CD4-positive, alpha-beta memory T cell (primary cell): Measurements from ENCODE around the gene PCDHGB6. TPM values are rescaled to one million over a fixed set of nuclear protein-coding genes. Genes with fewer than 3 reads are reported as not detected.

Experiments used
- CTCF ChIA-PET: fragments of 350-600 bp; sonication (Branson Sonifier 250); formaldehyde crosslinking; loops from one replicate; lab custom pipeline; 2021; ENCODE audit warnings: inconsistent platforms; ENCODE audit not compliant: partially characterized antibody; lab: Charles Lee
- POLR2A ChIA-PET: fragments of 350-600 bp; sonication (Branson Sonifier 250); formaldehyde crosslinking; loops from one replicate; lab custom pipeline; 2021; ENCODE audit not compliant: partially characterized antibody; lab: Charles Lee
- DNase-seq, 5 donors: peaks; one replicate each; pipeline versions ENCODE4 v3.0.0 to v3.0.0-alpha.2; 2020 to 2022; ENCODE audit warnings: mixed read lengths in 1 of 5
- H3K27ac ChIP-seq: one replicate; pipeline ENCODE4 v1.7.0; 2013; ENCODE audit warnings: low read depth, low read length
- H3K27me3 ChIP-seq: 2 replicates; pipeline ENCODE4 v1.7.0; 2013; ENCODE audit warnings: mild to moderate bottlenecking, low read length, moderate library complexity; ENCODE audit not compliant: insufficient read depth
- H3K36me3 ChIP-seq: 2 replicates; pipeline ENCODE4 v1.7.0; 2013; ENCODE audit warnings: mild to moderate bottlenecking, low read length, moderate library complexity; ENCODE audit not compliant: insufficient read depth
- H3K4me1 ChIP-seq: 2 replicates; pipeline ENCODE4 v1.7.0; 2013; ENCODE audit warnings: mild to moderate bottlenecking, low read length, moderate library complexity; ENCODE audit not compliant: insufficient read depth
- H3K4me3 ChIP-seq, 2 donors: one replicate each; pipeline ENCODE4 v1.7.0; 2013; ENCODE audit warnings: low read length in 2 of 2, mild to moderate bottlenecking in 1 of 2
- H3K9me3 ChIP-seq, 2 donors: one replicate each; pipeline ENCODE4 v1.7.0; 2013; ENCODE audit warnings: low read length in 2 of 2, control low read depth in 1 of 2; ENCODE audit not compliant: control insufficient read depth in 1 of 2
- H3K27ac Mint-ChIP-seq, 7 donors: one replicate each; pipeline ENCODE4 v1.8.0; 2020 to 2021; ENCODE audit warnings: mixed read lengths in 7 of 7, mild to moderate bottlenecking in 6 of 7, inconsistent platforms in 3 of 7, moderate library complexity in 3 of 7
- H3K27me3 Mint-ChIP-seq, 2 donors: one replicate each; pipeline ENCODE4 v1.8.0; 2020 to 2021; ENCODE audit warnings: mixed read lengths in 2 of 2
- H3K36me3 Mint-ChIP-seq, 2 donors: one replicate each; pipeline ENCODE4 v1.8.0; 2020 to 2021; ENCODE audit warnings: mixed read lengths in 2 of 2, inconsistent platforms in 1 of 2, mild to moderate bottlenecking in 1 of 2
- H3K4me1 Mint-ChIP-seq, 4 donors: one replicate each; pipeline ENCODE4 v1.8.0; 2020 to 2021; ENCODE audit warnings: mixed read lengths in 4 of 4, mild to moderate bottlenecking in 1 of 4
- H3K4me3 Mint-ChIP-seq, 8 donors: one replicate each; pipeline ENCODE4 v1.8.0; 2020 to 2021; ENCODE audit warnings: mixed read lengths in 8 of 8, mild to moderate bottlenecking in 7 of 8, moderate library complexity in 6 of 8, inconsistent platforms in 3 of 8
- H3K9me3 Mint-ChIP-seq, 8 donors: one replicate each; pipeline ENCODE4 v1.8.0; 2020 to 2021; ENCODE audit warnings: mixed read lengths in 8 of 8, mild to moderate bottlenecking in 5 of 8, inconsistent platforms in 3 of 8, moderate library complexity in 1 of 8
- intact Hi-C: fragments of 100-400 bp; cut with micrococcal nuclease; formaldehyde crosslinking; loops from one replicate; pipeline ENCODE4 v1.15.1; 2023
- polyA plus RNA-seq, 2 donors: library from polyadenylated mRNA; unstranded; fragments of 300-500 nt; fragmentation: Illumina TruSeq; gene quantifications; one replicate each; pipeline ENCODE4 v1.2.3, GENCODE V29; 2021
- total RNA-seq, 2 experiments: library from RNA; stranded (reverse); gene quantifications; one replicate each; pipeline ENCODE4 v1.2.3, GENCODE V29; 2021

The PCDHGB6 gene
- total and polyA plus RNA-seq, 4 experiments from 2014 or later: 0.11 to 0.26 (median 0.22) TPM; not detected in 1

DNA sequence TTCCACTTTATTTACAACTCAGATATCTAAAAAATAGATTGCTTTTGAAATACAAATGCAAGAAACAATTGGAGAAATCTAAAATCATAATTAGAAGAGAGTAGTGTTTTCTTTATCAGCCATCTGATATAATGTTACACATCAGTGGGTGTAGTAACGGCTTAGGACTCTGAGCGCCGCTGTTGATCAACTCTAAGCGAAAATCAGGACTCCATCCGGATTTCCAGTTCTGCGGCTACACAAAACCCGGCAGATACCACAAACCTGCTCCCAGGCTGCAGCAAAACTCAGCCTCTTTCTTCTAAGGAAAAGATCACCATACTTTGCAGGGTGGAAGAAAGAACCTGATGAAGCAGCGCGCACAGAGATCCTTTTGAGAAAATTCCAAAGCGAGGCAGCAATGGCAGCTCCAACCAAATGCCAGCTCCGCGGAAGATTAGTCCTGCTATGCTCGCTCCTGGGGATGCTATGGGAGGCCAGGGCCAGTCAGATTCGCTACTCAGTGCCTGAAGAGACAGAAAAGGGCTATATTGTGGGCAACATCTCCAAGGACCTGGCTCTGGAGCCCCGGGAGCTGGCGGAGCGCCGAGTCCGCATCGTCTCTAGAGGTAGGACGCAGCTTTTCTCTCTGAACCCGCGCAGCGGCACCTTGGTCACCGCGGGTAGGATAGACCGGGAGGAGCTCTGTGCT, 5.1 kb upstream of the PCDHGB6 start, which contains the start of gene PCDHGA9:
Gene PCDHGA9, plus strand, starts transcription at position 226 of the 691 bp plus-strand sequence. Its CDS starts 175 bp downstream, at position 401.
- POLR2A ChIA-PET: no interaction called here
- H3K36me3 ChIP-seq: no peaks in the 10 kb centered on the region
- H3K4me1 Mint-ChIP-seq: peaks cover 0 to 4% (median 0%) of the 10 kb centered on the region in 4 donors
- peak within 1 kb of the TSS in 2 of 7 donors; percentile 51 to 60 for H3K27ac Mint-ChIP-seq
- peak within 1 kb of the TSS; percentile 21 to 72 (median 63) for H3K4me3 Mint-ChIP-seq
- peaks cover 56 to 61% of the 10 kb centered on the region in 2 donors for H3K27me3 Mint-ChIP-seq
- DNase-seq: no peak
- no peak within 1 kb of the TSS for H3K27ac ChIP-seq
- intact Hi-C loops: no loop called here
- peaks cover 0 to 4% of the 10 kb centered on the region in 2 donors for H3K9me3 ChIP-seq
- CTCF ChIA-PET: interaction anchor here (0.6 to 0.8 kb wide), 2 partner anchors 77 to 111 kb away, joined by 3 read pairs; no protein-coding TSS in a partner anchor
- H3K36me3 Mint-ChIP-seq: peaks cover 8 to 12% of the 10 kb centered on the region in 2 donors
- no peak within 1 kb of the TSS for H3K4me3 ChIP-seq
- H3K27me3 ChIP-seq: peaks cover 6% of the 10 kb centered on the region
- H3K9me3 Mint-ChIP-seq: peaks cover 6 to 65% (median 52%) of the 10 kb centered on the region in 8 donors
- no peaks in the 10 kb centered on the region for H3K4me1 ChIP-seq

- Histone ChIP-seq H3K27me3 (peaks cover 6% of the 10 kb centered on the region), H3K27ac (no peak overlapping the region), H3K4me3 (no peak overlapping the region), H3K4me1 (no peaks in the 10 kb centered on the region), H3K36me3 (no peaks in the 10 kb centered on the region), H3K9me3 (peaks cover 0 to 4% of the 10 kb centered on the region in 2 donors)
- Mint-ChIP-seq H3K27me3 (peaks cover 62 to 64% of the 10 kb centered on the region in 2 donors), H3K36me3 (peaks cover 10 to 12% of the 10 kb centered on the region in 2 donors), H3K27ac (no peak overlapping the region), H3K4me1 (peaks cover 0 to 4% (median under 1%) of the 10 kb centered on the region in 4 donors), H3K4me3 (no peak overlapping the region), H3K9me3 (peaks cover 6 to 71% (median 55%) of the 10 kb centered on the region in 8 donors)
- CTCF ChIA-PET: interaction anchor here (0.6 to 0.8 kb wide), 2 partner anchors 77 to 110 kb away, joined by 3 read pairs; no protein-coding TSS in a partner anchor
- intact Hi-C loops: no loop called here
- POLR2A ChIA-PET: no interaction called here
- no peak for DNase-seq
Observed at GRCh38 chr5:141403387-141403786, 4.4 kb upstream of the PCDHGB6 start.

GRCh38 chr5:141409598-141410306, 1.9 kb downstream of the PCDHGB6 start:
- H3K27me3 ChIP-seq: peaks cover 10% of the 10 kb centered on the region
- H3K36me3 Mint-ChIP-seq: peaks cover 14 to 16% of the 10 kb centered on the region in 2 donors
- H3K9me3 Mint-ChIP-seq: peaks cover 5 to 62% (median 48%) of the 10 kb centered on the region in 8 donors
- H3K36me3 ChIP-seq: no peaks in the 10 kb centered on the region
- H3K4me3 ChIP-seq: no peak overlapping the region
- H3K27ac Mint-ChIP-seq: peak overlapping the region in 1 of 7 donors; percentile 64
- H3K9me3 ChIP-seq: no peaks in the 10 kb centered on the region
- peaks cover 10 to 20% (median 14%) of the 10 kb centered on the region in 4 donors for H3K4me1 Mint-ChIP-seq
- H3K4me1 ChIP-seq: peaks cover 8% of the 10 kb centered on the region
- ChIA-PET CTCF (no interaction called here), POLR2A (no interaction called here)
- no peak overlapping the region for H3K27ac ChIP-seq
- intact Hi-C loops: loop anchor here (10.0 kb wide), 1 partner anchor 85 kb away; the partner anchor contains the start of gene TAF7
- DNase-seq: no peak
- H3K4me3 Mint-ChIP-seq: no peak overlapping the region
- H3K27me3 Mint-ChIP-seq: peaks cover 51 to 63% of the 10 kb centered on the region in 2 donors

GRCh38 chr5:141411575-141411974, 3.8 kb downstream of the PCDHGB6 start:
- Histone ChIP-seq H3K9me3 (no peaks in the 10 kb centered on the region), H3K27me3 (peaks cover 22% of the 10 kb centered on the region), H3K36me3 (no peaks in the 10 kb centered on the region), H3K4me3 (no peak overlapping the region), H3K27ac (no peak overlapping the region), H3K4me1 (peaks cover 8% of the 10 kb centered on the region)
- no peak overlapping the region for H3K27ac Mint-ChIP-seq
- H3K4me1 Mint-ChIP-seq: peaks cover 10 to 20% (median 14%) of the 10 kb centered on the region in 4 donors
- POLR2A ChIA-PET: no interaction called here
- DNase-seq: no peak
- intact Hi-C loops: loop anchor here (10.0 kb wide), 1 partner anchor 87 kb away; the partner anchor contains the start of gene TAF7
- peak overlapping the region in 1 of 8 donors; percentile 30 for H3K4me3 Mint-ChIP-seq
- H3K9me3 Mint-ChIP-seq: peaks cover 5 to 62% (median 49%) of the 10 kb centered on the region in 8 donors
- CTCF ChIA-PET: interaction anchor here (1.5 to 4.6 kb wide), 2 partner anchors 102 to 113 kb away, joined by 7 to 37 read pairs; no protein-coding TSS in a partner anchor
- peaks cover 38 to 55% of the 10 kb centered on the region in 2 donors for H3K27me3 Mint-ChIP-seq
- peaks cover 14 to 16% of the 10 kb centered on the region in 2 donors for H3K36me3 Mint-ChIP-seq

GRCh38 chr5:141412854-141413539, 5.2 kb downstream of the PCDHGB6 start, which contains the start of gene PCDHGA10:
Gene PCDHGA10, plus strand, starts transcription at chr5:141412987. Its CDS starts 189 bp downstream, at chr5:141413176.
- ChIA-PET CTCF (interaction anchor here (0.7 to 4.6 kb wide), 21 partner anchors 8 to 179 kb away, joined by 3 to 37 read pairs (median 5); partner anchors contain the start of genes PCDHGA11, PCDHGA12, PCDHGA6 and PCDHGB5), POLR2A (interaction anchor here (1.0 to 2.2 kb wide), 4 partner anchors 93 to 151 kb away, joined by 3 to 11 read pairs (median 4); partner anchors contain the start of gene TAF7)
- H3K36me3 Mint-ChIP-seq: peaks cover 15 to 16% of the 10 kb centered on the region in 2 donors
- no peaks in the 10 kb centered on the region for H3K9me3 ChIP-seq
- no peak within 1 kb of the TSS for H3K27ac ChIP-seq
- H3K4me1 ChIP-seq: peaks cover 8% of the 10 kb centered on the region
- H3K4me3 Mint-ChIP-seq: peak within 1 kb of the TSS; percentile 81 to 92 (median 89)
- peak; percentile 53 to 61 (median 59) for DNase-seq
- no peaks in the 10 kb centered on the region for H3K36me3 ChIP-seq
- peaks cover 36 to 56% of the 10 kb centered on the region in 2 donors for H3K27me3 Mint-ChIP-seq
- intact Hi-C loops: loop anchor here (1.0 to 10.0 kb wide), 4 partner anchors 88 to 151 kb away; partner anchors contain the start of gene TAF7
- H3K4me3 ChIP-seq: peak within 1 kb of the TSS; percentile 14 to 51
- H3K27me3 ChIP-seq: peaks cover 22% of the 10 kb centered on the region
- peaks cover 11 to 20% (median 15%) of the 10 kb centered on the region in 4 donors for H3K4me1 Mint-ChIP-seq
- H3K27ac Mint-ChIP-seq: peak within 1 kb of the TSS in 5 of 7 donors; percentile 30 to 87 (median 69)
- H3K9me3 Mint-ChIP-seq: peaks cover 2 to 58% (median 45%) of the 10 kb centered on the region in 8 donors

DNA sequence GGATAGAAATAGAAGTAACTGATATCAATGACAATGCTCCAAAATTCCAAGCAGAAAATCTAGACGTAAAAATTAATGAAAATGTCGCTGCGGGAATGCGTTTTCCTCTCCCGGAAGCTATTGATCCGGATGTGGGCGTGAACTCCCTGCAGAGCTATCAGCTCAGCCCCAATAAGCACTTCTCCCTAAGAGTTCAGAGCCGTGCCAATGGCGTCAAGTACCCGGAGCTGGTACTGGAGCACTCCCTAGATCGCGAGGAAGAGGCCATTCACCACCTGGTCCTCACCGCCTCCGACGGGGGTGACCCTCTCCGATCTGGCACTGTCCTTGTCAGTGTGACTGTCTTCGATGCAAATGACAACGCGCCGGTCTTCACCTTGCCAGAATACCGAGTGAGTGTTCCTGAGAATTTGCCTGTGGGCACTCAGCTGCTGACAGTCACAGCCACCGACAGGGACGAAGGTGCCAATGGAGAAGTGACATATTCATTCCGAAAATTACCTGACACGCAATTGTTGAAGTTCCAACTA, 5.8 kb downstream of the PCDHGB6 start:
- Histone ChIP-seq H3K9me3 (no peaks in the 10 kb centered on the region), H3K27me3 (peaks cover 26% of the 10 kb centered on the region), H3K36me3 (no peaks in the 10 kb centered on the region), H3K27ac (no peak overlapping the region), H3K4me1 (peaks cover 8% of the 10 kb centered on the region), H3K4me3 (peak overlapping the region; percentile 14 to 51)
- POLR2A ChIA-PET: interaction anchor here (1.0 to 2.2 kb wide), 4 partner anchors 93 to 151 kb away, joined by 3 to 11 read pairs (median 4); partner anchors contain the start of gene TAF7
- no peak for DNase-seq
- Mint-ChIP-seq H3K9me3 (peaks cover 3 to 58% (median 46%) of the 10 kb centered on the region in 8 donors), H3K4me3 (peak overlapping the region; percentile 81 to 92 (median 89)), H3K4me1 (peaks cover 11 to 20% (median 14%) of the 10 kb centered on the region in 4 donors), H3K27me3 (peaks cover 38 to 60% of the 10 kb centered on the region in 2 donors), H3K27ac (peak overlapping the region in 3 of 7 donors; percentile 69 to 87 (median 78)), H3K36me3 (peaks cover 16 to 19% of the 10 kb centered on the region in 2 donors)
- intact Hi-C loops: loop anchor here (1.0 to 10.0 kb wide), 4 partner anchors 89 to 151 kb away; partner anchors contain the start of gene TAF7
- CTCF ChIA-PET: interaction anchor here (0.7 to 4.6 kb wide), 18 partner anchors 17 to 179 kb away, joined by 3 to 37 read pairs (median 7); partner anchors contain the start of genes PCDHGA12, PCDHGB5 and TAF7
